PC-3 (cell line): ENCODE measurements around the gene ZNFX1. TPM values are rescaled to one million over a fixed set of nuclear protein-coding genes. Genes with fewer than 3 reads are reported as not detected.

Source experiments
- ATAC-seq: fragments of 200-7000 bp; cut with Tn5 transposase; 2 replicates; pipeline ENCODE4 v1.9.1; 2020; ENCODE audit warnings: mild to moderate bottlenecking, moderate library complexity
- BruUV-seq: library from RNA; stranded (reverse); fragments of 400-500 nt; replicated peaks from 2 replicates; lab custom pipeline; 2021; lab: Mats Ljungman, UMichigan
- CTCF ChIA-PET: fragments of 300-600 bp; sonication (Branson Sonifier 250); formaldehyde crosslinking; loops from one replicate; lab custom pipeline; 2022; ENCODE audit warnings: antibody characterized with exemption; lab: Charles Lee
- POLR2A ChIA-PET: fragments of 300-600 bp; sonication (Branson Sonifier 250); formaldehyde crosslinking; loops from one replicate; lab custom pipeline; 2022; ENCODE audit warnings: antibody characterized with exemption; ENCODE audit not compliant: unreplicated experiment; lab: Charles Lee
- DNase-seq: peaks from one replicate; pipeline ENCODE4 v3.0.0-alpha.2; 2015
- H2AFZ ChIP-seq: fragments of 300-600 bp; sonication (generic); 2 replicates; pipeline ENCODE4 v1.6.0; 2016; ENCODE audit warnings: antibody characterized with exemption, low read length
- H3F3A ChIP-seq: fragments of 300-600 bp; sonication (generic); one replicate; pipeline ENCODE4 v1.6.0; 2017; ENCODE audit warnings: antibody characterized with exemption, low read length, control low read depth, mild to moderate bottlenecking; ENCODE audit not compliant: unreplicated experiment
- H3K27ac ChIP-seq: fragments of 300-600 bp; sonication (generic); 2 replicates; pipeline ENCODE4 v1.5.1; 2016; ENCODE audit warnings: mild to moderate bottlenecking, low read length
- H3K27me3 ChIP-seq: fragments of 300-600 bp; sonication (generic); 2 replicates; pipeline ENCODE4 v1.6.1; 2016; ENCODE audit warnings: low read length, mixed read lengths
- H3K36me3 ChIP-seq: fragments of 300-600 bp; sonication (generic); 2 replicates; pipeline ENCODE4 v1.6.1; 2016; ENCODE audit warnings: low read depth, mixed run types, low read length, mixed read lengths
- H3K4me1 ChIP-seq: fragments of 300-600 bp; sonication (generic); 2 replicates; pipeline ENCODE4 v1.5.1; 2016; ENCODE audit warnings: low read length; ENCODE audit not compliant: insufficient read depth
- H3K4me2 ChIP-seq: fragments of 300-600 bp; sonication (generic); 2 replicates; pipeline ENCODE4 v1.6.0; 2016; ENCODE audit warnings: low read length
- H3K4me3 ChIP-seq: fragments of 300-600 bp; sonication (generic); 2 replicates; pipeline ENCODE4 v1.5.1; 2016; ENCODE audit warnings: mild to moderate bottlenecking, low read length, mixed read lengths
- H3K79me2 ChIP-seq: fragments of 300-600 bp; sonication (generic); 2 replicates; pipeline ENCODE4 v1.6.1; 2017; ENCODE audit warnings: low read length, mixed read lengths
- H3K9ac ChIP-seq: fragments of 300-600 bp; sonication (generic); 2 replicates; pipeline ENCODE4 v1.6.0; 2016; ENCODE audit warnings: mild to moderate bottlenecking, low read length
- H3K9me2 ChIP-seq: fragments of 300-600 bp; sonication (generic); replicated peaks from 2 replicates; pipeline ENCODE4 v1.6.1; 2016; ENCODE audit warnings: mixed run types, low read length, mixed read lengths
- H3K9me3 ChIP-seq: fragments of 300-600 bp; sonication (generic); 2 replicates; pipeline ENCODE4 v1.6.1; 2016; ENCODE audit warnings: low read length, mixed read lengths
- H4K20me1 ChIP-seq: fragments of 300-600 bp; sonication (generic); 2 replicates; pipeline ENCODE4 v1.6.1; 2016; ENCODE audit warnings: low read length, mixed read lengths
- CTCF ChIP-seq: fragments of 300-600 bp; sonication (generic); conservative IDR thresholded peaks from 2 replicates; pipeline ENCODE4 v1.5.1; 2017; ENCODE audit warnings: antibody characterized with exemption, low read depth, mild to moderate bottlenecking, low read length
- EZH2 ChIP-seq: fragments of 300-600 bp; sonication (generic); IDR thresholded peaks from one replicate; pipeline ENCODE4 v1.6.1; 2017; ENCODE audit warnings: antibody characterized with exemption, mild to moderate bottlenecking, low read length; ENCODE audit not compliant: unreplicated experiment
- EZH2phosphoT487 ChIP-seq: fragments of 300-600 bp; sonication (generic); IDR thresholded peaks from 2 replicates; pipeline ENCODE4 v1.6.1; 2018; ENCODE audit warnings: mild to moderate bottlenecking, antibody characterized with exemption, low read length, borderline replicate concordance
- intact Hi-C: fragments of 100-400 bp; cut with micrococcal nuclease; formaldehyde crosslinking; loops from 2 replicates; pipeline ENCODE4 v1.9.0; 2023
- total RNA-seq: library from RNA; depleted of rRNA; stranded (reverse); fragments of >200 nt; gene quantifications from 2 replicates; pipeline ENCODE4 v1.2.3, GENCODE V29; 2014

ZNFX1 gene
- total RNA-seq, 1 experiment from 2014 or later = 18.8 TPM

- Histone ChIP-seq H3K4me2 (no peak overlapping the region), H3F3A (no peaks in the 10 kb centered on the region), H2AFZ (no peak overlapping the region), H4K20me1 (no peaks in the 10 kb centered on the region), H3K4me1 (peaks cover 19% of the 10 kb centered on the region), H3K36me3 (peaks cover 60% of the 10 kb centered on the region), H3K9ac (no peak overlapping the region), H3K9me2 (no peaks in the 10 kb centered on the region), H3K27me3 (no peaks in the 10 kb centered on the region), H3K4me3 (no peak overlapping the region), H3K79me2 (no peaks in the 10 kb centered on the region), H3K9me3 (no peaks in the 10 kb centered on the region), H3K27ac (no peak overlapping the region)
- ATAC-seq = no peak
- BruUV-seq = no TSS peak
- intact Hi-C loops = no loop called here
- TF ChIP-seq EZH2 (no peak), EZH2phosphoT487 (no peak), CTCF (no peak)
- POLR2A ChIA-PET = no interaction called here
- CTCF ChIA-PET = no interaction called here
- DNase-seq = no peak
Measured at GRCh38 chr20:49256261-49256660, 21.6 kb downstream of the ZNFX1 start.

- Histone ChIP-seq H4K20me1 (no peaks in the 10 kb centered on the region), H3K27me3 (no peaks in the 10 kb centered on the region), H3F3A (no peaks in the 10 kb centered on the region), H3K9ac (no peak overlapping the region), H3K79me2 (no peaks in the 10 kb centered on the region), H3K4me1 (no peaks in the 10 kb centered on the region), H3K9me3 (no peaks in the 10 kb centered on the region), H3K27ac (no peak overlapping the region), H3K4me3 (no peak overlapping the region), H2AFZ (no peak overlapping the region), H3K9me2 (no peaks in the 10 kb centered on the region), H3K36me3 (peaks cover 75% of the 10 kb centered on the region), H3K4me2 (no peak overlapping the region)
- DNase-seq (no peak), ATAC-seq (no peak)
- CTCF ChIA-PET = interaction anchor here (0.6 kb wide), 1 partner anchor 68 kb away, joined by 5 read pairs; no protein-coding TSS in a partner anchor
- intact Hi-C loops = no loop called here
- POLR2A ChIA-PET = interaction anchor here (0.6 kb wide), 1 partner anchor 19 kb away, joined by 12 read pairs; no protein-coding TSS in a partner anchor
- no TSS peak for BruUV-seq
- TF ChIP-seq CTCF = no peak
- no peak for TF ChIP-seq EZH2
- TF ChIP-seq EZH2phosphoT487 = no peak
Measured at GRCh38 chr20:49252556-49253350, 25.1 kb downstream of the ZNFX1 start.
